ENCODE measurements around the gene EHD1. TPM values are rescaled to one million over a fixed set of nuclear protein-coding genes. Genes with fewer than 3 reads are reported as not detected.
A peak's percentile ranks its signal among the peaks of the same experiment; 100 is the strongest.

EHD1 gene
- total RNA-seq, 4 donors from 2014 or later, result 67.9 to 202 (median 116) TPM

DNA sequence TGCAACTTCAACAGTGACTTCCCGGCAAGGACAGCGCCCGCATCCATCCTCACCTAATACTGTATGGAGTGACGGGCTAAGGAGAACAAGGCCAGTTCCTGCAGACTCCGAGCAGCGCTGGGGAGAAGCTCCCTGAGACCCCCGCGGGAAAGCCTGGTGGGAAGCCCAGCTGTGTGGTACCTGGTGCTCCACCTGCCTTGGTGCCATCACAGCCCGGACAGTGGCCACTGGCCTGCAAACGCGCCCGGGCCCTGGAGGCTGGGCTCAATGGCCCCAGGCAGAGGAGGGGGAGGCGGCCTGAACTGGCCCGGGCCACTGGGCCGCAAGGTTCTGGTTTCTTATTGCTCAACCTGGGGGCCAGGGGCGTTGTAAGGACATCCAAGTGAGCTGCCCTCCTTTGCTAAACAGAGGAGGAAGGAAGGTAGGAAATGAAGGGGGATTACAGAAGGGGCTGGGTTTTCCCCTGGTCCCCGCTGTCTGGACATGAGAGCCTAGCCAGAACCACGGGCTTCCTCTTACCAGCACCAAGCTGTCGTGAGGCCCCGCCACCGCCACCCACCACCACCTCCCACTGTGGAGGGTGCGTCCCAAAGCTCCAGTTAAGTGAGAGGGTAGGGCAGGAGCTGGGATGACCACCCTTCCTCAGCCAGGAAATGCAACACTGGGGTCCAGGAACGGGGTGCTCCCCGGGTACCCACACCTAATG is 25.5 kb downstream of the EHD1 start:
- intact Hi-C loops (cut with DNase I; ENCODE audit: low total_unique reads) (no loop called here), in situ Hi-C loops (cut with MboI; ENCODE audit: low pct_ligation_motif_present in 1 of 4, low pct_unique_long_range_greater_than_20kb in 1 of 4, low sequenced_read_pairs in 3 of 4) (no loop called here)
- WGBS, 2 donors (ENCODE audit: low coverage in 1 of 2), result 77% methylated on average over 21 of the region's 24 CpGs; no CpG with 5 or more reads in 1 of the 2 donors
- peak overlapping the region; percentile 66 to 96 (median 94) for H3K27ac ChIP-seq
- no peaks in the 10 kb centered on the region for H3K9me3 ChIP-seq
- H3K36me3 ChIP-seq, result no peaks in the 10 kb centered on the region
- no peaks in the 10 kb centered on the region for H3K27me3 ChIP-seq
- H3K4me1 ChIP-seq, result peaks cover 54 to 92% (median 65%) of the 10 kb centered on the region in 4 donors
- H3K4me3 ChIP-seq, result no peak overlapping the region
- no peak for TF ChIP-seq POLR2A (IDR thresholded peaks at IDR 0.05)
- no peak for TF ChIP-seq EP300 (IDR thresholded peaks at IDR 0.05; ENCODE audit: low read depth)
- no peak for TF ChIP-seq POLR2AphosphoS5 (IDR thresholded peaks at IDR 0.05)
- TF ChIP-seq, protein P1, sequence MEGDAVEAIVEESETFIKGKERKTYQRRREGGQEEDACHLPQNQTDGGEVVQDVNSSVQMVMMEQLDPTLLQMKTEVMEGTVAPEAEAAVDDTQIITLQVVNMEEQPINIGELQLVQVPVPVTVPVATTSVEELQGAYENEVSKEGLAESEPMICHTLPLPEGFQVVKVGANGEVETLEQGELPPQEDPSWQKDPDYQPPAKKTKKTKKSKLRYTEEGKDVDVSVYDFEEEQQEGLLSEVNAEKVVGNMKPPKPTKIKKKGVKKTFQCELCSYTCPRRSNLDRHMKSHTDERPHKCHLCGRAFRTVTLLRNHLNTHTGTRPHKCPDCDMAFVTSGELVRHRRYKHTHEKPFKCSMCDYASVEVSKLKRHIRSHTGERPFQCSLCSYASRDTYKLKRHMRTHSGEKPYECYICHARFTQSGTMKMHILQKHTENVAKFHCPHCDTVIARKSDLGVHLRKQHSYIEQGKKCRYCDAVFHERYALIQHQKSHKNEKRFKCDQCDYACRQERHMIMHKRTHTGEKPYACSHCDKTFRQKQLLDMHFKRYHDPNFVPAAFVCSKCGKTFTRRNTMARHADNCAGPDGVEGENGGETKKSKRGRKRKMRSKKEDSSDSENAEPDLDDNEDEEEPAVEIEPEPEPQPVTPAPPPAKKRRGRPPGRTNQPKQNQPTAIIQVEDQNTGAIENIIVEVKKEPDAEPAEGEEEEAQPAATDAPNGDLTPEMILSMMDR (IDR thresholded peaks at IDR 0.05), result no peak
- no peak for DNase-seq

DNA sequence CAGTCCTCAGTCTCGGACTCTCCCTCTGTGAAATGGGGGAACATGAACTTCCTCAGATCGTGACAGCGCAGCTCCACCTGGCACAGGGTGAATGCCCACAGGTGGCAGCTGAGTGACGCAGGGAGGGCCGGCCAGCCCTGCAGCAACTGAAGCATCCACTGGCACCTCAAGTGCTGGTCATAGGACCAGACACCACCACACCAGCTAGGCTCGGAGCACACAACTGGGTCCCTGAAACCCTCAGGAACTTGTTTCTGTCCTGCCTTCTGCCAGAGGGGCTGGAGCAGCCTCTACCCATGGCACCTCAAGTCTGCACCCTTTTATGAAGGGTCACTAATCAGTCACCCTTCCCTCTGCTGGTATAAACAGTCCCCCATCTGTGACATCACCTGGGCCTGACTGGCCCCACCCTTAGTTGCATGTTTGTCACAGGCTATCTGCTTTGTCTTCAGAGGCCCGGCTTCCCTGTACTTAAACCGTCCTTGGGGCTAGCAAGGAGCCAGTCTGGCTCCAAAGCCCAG is 26.5 kb downstream of the EHD1 start:
- Histone ChIP-seq H3K9me3 (no peaks in the 10 kb centered on the region), H3K27me3 (no peaks in the 10 kb centered on the region), H3K27ac (peak overlapping the region; percentile 66 to 96 (median 94)), H3K4me3 (no peak overlapping the region), H3K4me1 (peaks cover 54 to 92% (median 69%) of the 10 kb centered on the region in 4 donors), H3K36me3 (no peaks in the 10 kb centered on the region)
- intact Hi-C loops (cut with DNase I; ENCODE audit: low total_unique reads), result no loop called here
- WGBS, 2 donors (ENCODE audit: low coverage in 1 of 2), result 85% methylated on average over 8 of the region's 8 CpGs; no CpG with 5 or more reads in 1 of the 2 donors
- TF ChIP-seq POLR2AphosphoS5 (IDR thresholded peaks at IDR 0.05) (peak in 1 of 3 donors; percentile 50), EP300 (IDR thresholded peaks at IDR 0.05; ENCODE audit: low read depth) (no peak), POLR2A (IDR thresholded peaks at IDR 0.05) (peak; percentile 16)
- TF ChIP-seq, protein P1 (IDR thresholded peaks at IDR 0.05), result no peak
- peak; percentile 62 for DNase-seq
- in situ Hi-C loops (cut with MboI; ENCODE audit: low pct_ligation_motif_present in 1 of 4, low pct_unique_long_range_greater_than_20kb in 1 of 4, low sequenced_read_pairs in 3 of 4), result no loop called here

DNA sequence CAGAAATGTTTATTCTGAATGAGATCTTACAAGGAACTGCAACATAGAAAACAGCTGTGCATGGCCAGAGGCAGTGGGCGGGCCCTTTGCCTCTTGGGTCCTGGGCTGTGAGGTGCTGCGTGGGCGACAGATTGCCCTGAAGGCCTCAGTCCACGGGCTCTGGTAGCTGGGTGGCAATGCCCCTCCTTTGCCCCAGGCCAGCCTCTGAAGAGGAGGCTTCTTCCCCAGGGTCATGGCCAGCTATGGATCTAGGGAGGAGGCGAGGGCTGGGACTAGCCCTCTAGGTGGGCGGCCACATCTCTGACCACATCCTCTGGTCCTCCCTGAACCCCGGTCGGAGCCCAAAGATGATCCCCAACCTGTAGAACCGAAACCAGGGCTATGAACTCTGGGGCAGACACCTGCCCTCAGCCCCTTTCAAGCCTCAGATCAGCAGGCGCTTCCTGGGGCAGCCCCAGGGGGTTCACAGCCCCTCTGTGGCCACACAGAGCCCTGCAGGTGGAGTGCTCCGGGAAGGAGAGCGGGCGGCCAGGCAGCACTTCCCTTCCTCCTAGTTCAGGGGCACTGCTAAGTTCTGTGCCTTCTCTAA is 27.3 kb downstream of the EHD1 start:
- Histone ChIP-seq H3K9me3 (no peaks in the 10 kb centered on the region), H3K27me3 (no peaks in the 10 kb centered on the region), H3K27ac (peak overlapping the region; percentile 66 to 96 (median 94)), H3K4me3 (no peak overlapping the region), H3K36me3 (no peaks in the 10 kb centered on the region), H3K4me1 (peaks cover 46 to 87% (median 62%) of the 10 kb centered on the region in 4 donors)
- DNase-seq, result peak; percentile 71
- 52 to 60% methylated on average over 1 to 10 of the region's 13 CpGs for WGBS, 2 donors (ENCODE audit: low coverage in 1 of 2)
- TF ChIP-seq POLR2AphosphoS5 (IDR thresholded peaks at IDR 0.05), result no peak
- TF ChIP-seq, protein P1 (IDR thresholded peaks at IDR 0.05), result no peak
- no peak for TF ChIP-seq EP300 (IDR thresholded peaks at IDR 0.05; ENCODE audit: low read depth)
- TF ChIP-seq POLR2A (IDR thresholded peaks at IDR 0.05), result no peak
- in situ Hi-C loops (cut with MboI; ENCODE audit: low pct_ligation_motif_present in 1 of 4, low pct_unique_long_range_greater_than_20kb in 1 of 4, low sequenced_read_pairs in 3 of 4) (no loop called here), intact Hi-C loops (cut with DNase I; ENCODE audit: low total_unique reads) (no loop called here)
